Peyer's patch (tissue), 4 donors: Measurements from ENCODE around the gene GPC6.

Experiments
- POLR2A ChIP-seq, 2 donors: fragments of 450-650 bp; IDR thresholded peaks; one replicate each; pipeline ENCODE4 v1.5.1; 2017; ENCODE audit warnings: antibody characterized with exemption in 2 of 2, mild to moderate bottlenecking in 2 of 2, moderate library complexity in 2 of 2
- TF ChIP-seq, protein P1 (sequence below), 6 experiments: fragments of 450-650 bp in 4 of 6; fragments of 200-600 bp in 2 of 6; sonication (generic) in 1 of 6; IDR thresholded peaks; one replicate each; pipeline ENCODE4 v1.5.1; 2017 to 2019; ENCODE audit warnings: antibody characterized with exemption in 6 of 6, mild to moderate bottlenecking in 3 of 6, moderate library complexity in 1 of 6

DNA sequence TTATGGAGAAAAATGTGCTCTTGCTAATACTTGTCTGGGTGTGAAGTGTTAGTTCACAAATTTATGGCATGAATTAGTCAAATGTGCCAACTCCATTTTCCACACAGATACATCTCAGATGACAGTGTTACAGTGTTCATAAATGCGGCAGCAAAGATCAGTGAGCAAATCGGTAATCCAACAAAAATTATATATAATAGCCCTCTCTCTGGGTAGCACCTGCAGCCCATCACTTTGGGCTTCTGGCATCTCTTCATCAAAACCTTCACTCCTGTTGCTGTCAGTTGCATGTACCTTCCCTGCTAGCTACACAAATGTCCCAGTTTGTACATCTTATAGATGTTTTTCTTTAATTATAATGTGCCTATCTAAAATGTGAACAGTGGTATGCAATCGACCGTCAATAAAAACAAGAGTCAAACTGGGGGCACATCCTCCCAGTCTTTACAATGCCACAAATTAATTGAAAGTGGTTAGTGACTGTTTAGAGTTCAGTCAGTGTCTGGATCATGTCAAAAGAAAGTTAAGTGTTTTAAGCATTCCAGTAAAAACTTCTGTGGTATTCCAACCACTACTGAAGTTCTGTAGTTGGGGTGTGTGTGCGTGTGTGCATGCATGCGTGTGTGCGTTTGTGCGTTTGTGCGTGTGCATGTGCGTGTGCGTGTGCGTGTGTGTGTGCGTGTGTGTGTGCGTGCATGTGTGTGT, 804.0 kb downstream of the GPC6 start:
- TF ChIP-seq, protein P1, sequence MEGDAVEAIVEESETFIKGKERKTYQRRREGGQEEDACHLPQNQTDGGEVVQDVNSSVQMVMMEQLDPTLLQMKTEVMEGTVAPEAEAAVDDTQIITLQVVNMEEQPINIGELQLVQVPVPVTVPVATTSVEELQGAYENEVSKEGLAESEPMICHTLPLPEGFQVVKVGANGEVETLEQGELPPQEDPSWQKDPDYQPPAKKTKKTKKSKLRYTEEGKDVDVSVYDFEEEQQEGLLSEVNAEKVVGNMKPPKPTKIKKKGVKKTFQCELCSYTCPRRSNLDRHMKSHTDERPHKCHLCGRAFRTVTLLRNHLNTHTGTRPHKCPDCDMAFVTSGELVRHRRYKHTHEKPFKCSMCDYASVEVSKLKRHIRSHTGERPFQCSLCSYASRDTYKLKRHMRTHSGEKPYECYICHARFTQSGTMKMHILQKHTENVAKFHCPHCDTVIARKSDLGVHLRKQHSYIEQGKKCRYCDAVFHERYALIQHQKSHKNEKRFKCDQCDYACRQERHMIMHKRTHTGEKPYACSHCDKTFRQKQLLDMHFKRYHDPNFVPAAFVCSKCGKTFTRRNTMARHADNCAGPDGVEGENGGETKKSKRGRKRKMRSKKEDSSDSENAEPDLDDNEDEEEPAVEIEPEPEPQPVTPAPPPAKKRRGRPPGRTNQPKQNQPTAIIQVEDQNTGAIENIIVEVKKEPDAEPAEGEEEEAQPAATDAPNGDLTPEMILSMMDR (IDR thresholded peaks at IDR 0.05), result no peak
- TF ChIP-seq POLR2A (IDR thresholded peaks at IDR 0.05), result no peak
